Bronchial epithelial cell (primary cell): ENCODE measurements around the gene PCSK5. TPM values are rescaled to one million over a fixed set of nuclear protein-coding genes. Genes with fewer than 3 reads are reported as not detected.

Experiments
- DNase-seq: peaks from one replicate; pipeline ENCODE4 v3.0.0-alpha.2; 2010; ENCODE audit warnings: low read depth
- FAIRE-seq: peaks from 2 replicates; lab custom pipeline; 2011; peaks lifted over from hg19 to GRCh38; lab: Jason Lieb, UNC
- H3K27me3 ChIP-seq: 2 replicates; pipeline ENCODE4 v1.5.1; 2011; ENCODE audit warnings: low read length; ENCODE audit not compliant: control insufficient read depth, insufficient read depth
- H3K36me3 ChIP-seq: 2 replicates; pipeline ENCODE4 v1.5.1; 2011; ENCODE audit warnings: low read length; ENCODE audit not compliant: control insufficient read depth, insufficient read depth
- H3K4me3 ChIP-seq: 2 replicates; pipeline ENCODE4 v1.5.1; 2011; ENCODE audit warnings: mild to moderate bottlenecking, low read depth, low read length, control low read depth
- total RNA-seq: library from RNA; depleted of rRNA; stranded (reverse); fragments of >200 nt; gene quantifications from 2 replicates; pipeline ENCODE4 v1.2.1, GENCODE V29; 2014
- TF ChIP-seq, protein P1 (sequence below): IDR thresholded peaks from 2 replicates; pipeline ENCODE4 v1.5.1; 2011; ENCODE audit warnings: mild to moderate bottlenecking, moderate library complexity, low read length, control low read depth, inconsistent platforms; ENCODE audit not compliant: insufficient read depth, severe bottlenecking

PCSK5 gene
- total RNA-seq, 1 donor from 2014 or later, result 4.2 TPM

DNA sequence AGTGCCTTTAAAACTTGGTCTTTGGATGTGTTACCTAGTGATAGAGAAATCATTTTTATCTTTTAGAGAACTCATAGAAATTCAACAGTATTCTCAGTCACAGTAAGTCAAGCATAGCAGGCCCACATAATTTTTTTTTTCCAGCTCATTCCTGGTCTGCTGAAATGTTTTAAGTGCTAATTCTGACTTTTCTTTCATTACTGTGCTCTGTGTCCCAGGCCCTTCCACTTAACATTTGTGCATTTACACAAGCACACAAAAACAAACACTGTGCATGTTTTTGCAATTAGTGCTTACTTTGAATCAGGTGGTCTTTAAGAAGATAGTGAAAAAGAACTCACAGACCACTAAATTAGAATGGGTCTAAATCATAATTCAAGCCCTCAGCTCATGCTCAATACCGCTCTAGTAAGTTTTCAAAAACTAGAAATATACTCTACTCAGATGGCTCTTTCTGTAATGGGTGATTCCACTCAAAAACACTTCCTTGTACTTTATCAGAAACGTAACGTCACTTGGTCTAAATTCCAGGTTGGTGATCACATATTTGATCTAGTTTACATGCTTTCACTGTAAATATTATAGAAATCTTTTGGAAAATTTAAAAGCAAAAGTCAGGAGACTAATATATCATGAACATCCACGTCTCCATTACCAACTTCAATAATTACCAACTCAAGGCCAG is 107.8 kb downstream of the PCSK5 start:
- DNase-seq, result no peak
- Histone ChIP-seq H3K4me3 (no peak overlapping the region), H3K27me3 (no peaks in the 10 kb centered on the region), H3K36me3 (no peaks in the 10 kb centered on the region)
- FAIRE-seq, result no peak
- TF ChIP-seq, protein P1, sequence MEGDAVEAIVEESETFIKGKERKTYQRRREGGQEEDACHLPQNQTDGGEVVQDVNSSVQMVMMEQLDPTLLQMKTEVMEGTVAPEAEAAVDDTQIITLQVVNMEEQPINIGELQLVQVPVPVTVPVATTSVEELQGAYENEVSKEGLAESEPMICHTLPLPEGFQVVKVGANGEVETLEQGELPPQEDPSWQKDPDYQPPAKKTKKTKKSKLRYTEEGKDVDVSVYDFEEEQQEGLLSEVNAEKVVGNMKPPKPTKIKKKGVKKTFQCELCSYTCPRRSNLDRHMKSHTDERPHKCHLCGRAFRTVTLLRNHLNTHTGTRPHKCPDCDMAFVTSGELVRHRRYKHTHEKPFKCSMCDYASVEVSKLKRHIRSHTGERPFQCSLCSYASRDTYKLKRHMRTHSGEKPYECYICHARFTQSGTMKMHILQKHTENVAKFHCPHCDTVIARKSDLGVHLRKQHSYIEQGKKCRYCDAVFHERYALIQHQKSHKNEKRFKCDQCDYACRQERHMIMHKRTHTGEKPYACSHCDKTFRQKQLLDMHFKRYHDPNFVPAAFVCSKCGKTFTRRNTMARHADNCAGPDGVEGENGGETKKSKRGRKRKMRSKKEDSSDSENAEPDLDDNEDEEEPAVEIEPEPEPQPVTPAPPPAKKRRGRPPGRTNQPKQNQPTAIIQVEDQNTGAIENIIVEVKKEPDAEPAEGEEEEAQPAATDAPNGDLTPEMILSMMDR, result no peak

- Histone ChIP-seq H3K4me3 (no peak overlapping the region), H3K27me3 (no peaks in the 10 kb centered on the region), H3K36me3 (no peaks in the 10 kb centered on the region)
- FAIRE-seq (no peak), DNase-seq (no peak)
- TF ChIP-seq, protein P1, result no peak
Observed at GRCh38 chr9:76001459-76001858, 111.0 kb downstream of the PCSK5 start.

DNA sequence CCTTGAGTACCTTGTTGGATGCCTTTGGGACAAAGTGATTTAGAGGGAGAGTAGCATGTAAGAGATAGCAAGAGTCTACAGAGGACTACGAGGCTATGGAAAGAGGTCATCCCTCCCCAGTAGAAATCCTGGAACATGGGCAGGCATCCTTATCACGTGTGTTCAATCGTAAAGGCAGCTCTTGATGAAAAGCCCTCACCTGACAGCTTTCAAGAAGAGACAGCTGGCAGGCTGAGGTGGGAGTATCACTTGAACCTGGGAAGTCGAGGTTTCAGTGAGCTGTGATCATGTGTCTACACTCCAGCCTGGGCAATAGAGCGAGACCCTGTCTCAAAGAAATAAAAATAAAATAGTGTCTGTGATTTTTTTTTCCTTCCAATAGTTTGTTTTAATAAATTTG is 112.6 kb downstream of the PCSK5 start:
- no peaks in the 10 kb centered on the region for H3K36me3 ChIP-seq
- no peak for DNase-seq
- TF ChIP-seq, protein P1, result no peak
- no peak for FAIRE-seq
- H3K27me3 ChIP-seq, result no peaks in the 10 kb centered on the region
- H3K4me3 ChIP-seq, result no peak overlapping the region

DNA sequence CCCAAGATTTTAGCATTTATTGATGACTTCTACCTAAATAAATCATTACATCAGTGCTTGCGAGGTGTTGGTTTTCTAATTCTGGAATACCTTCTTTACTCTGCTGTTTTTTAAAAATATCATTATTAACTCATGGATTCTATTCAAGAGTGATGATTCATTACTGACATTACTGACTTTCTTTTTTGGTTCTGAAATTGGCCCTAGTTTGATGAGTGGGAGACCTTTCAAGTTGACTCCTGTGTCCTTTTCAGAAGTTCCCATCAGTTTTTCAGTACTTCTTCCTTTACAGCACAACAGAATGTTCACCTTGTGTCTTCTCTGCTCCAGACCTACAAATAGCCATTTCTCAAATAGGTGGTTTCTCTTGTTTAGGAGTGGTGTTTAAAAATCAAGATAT is 114.1 kb downstream of the PCSK5 start:
- no peak for FAIRE-seq
- TF ChIP-seq, protein P1, result no peak
- no peak overlapping the region for H3K4me3 ChIP-seq

DNA sequence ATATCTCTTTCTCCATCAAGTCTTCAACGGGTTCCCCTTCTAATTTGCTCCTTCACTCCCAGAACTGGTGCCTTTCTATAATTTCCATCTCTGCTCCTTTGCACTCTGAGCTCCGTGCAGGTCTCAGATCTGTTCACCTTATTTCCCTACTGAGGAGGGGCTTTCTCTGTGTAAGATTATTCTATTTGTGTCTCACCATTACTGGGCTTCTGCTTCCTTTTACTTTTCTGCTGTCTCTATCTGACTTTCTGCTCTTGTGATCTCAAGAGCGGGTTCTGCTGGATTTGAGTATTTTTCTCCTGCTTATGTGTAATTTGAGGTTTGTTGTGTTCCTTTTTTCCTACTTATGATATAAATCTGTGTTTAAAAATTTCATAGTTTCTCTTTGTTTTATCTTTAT is 117.5 kb downstream of the PCSK5 start:
- FAIRE-seq (no peak), DNase-seq (no peak)
- no peaks in the 10 kb centered on the region for H3K36me3 ChIP-seq
- no peaks in the 10 kb centered on the region for H3K27me3 ChIP-seq
- no peak overlapping the region for H3K4me3 ChIP-seq
- TF ChIP-seq, protein P1, result no peak

More for the DNA sequence above, 114.1 kb downstream of the PCSK5 start:
- no peak for DNase-seq
- H3K27me3 ChIP-seq, result no peaks in the 10 kb centered on the region
- no peaks in the 10 kb centered on the region for H3K36me3 ChIP-seq

GRCh38 chr9:76013809-76014208 is 123.3 kb downstream of the PCSK5 start:
- TF ChIP-seq, protein P1, result no peak
- Histone ChIP-seq H3K4me3 (no peak overlapping the region), H3K36me3 (no peaks in the 10 kb centered on the region), H3K27me3 (no peaks in the 10 kb centered on the region)
- no peak for DNase-seq
- FAIRE-seq, result no peak
